Activated CD8-positive, alpha-beta T cell treated with anti-CD3 and anti-CD28 coated beads for 36 hours (primary cell): ENCODE data around the gene OR2T10. TPM values are rescaled to one million over a fixed set of nuclear protein-coding genes. Genes with fewer than 3 reads are reported as not detected.

Experiments
- ATAC-seq: fragments of 200-7000 bp; cut with Tn5 transposase; one replicate; pipeline ENCODE4 v1.10.0; 2021; ENCODE audit warnings: mild to moderate bottlenecking, moderate library complexity
- CTCF ChIA-PET: fragments of 350-600 bp; sonication (Branson Sonifier 250); formaldehyde crosslinking; loops from one replicate; lab custom pipeline; 2021; ENCODE audit warnings: antibody characterized with exemption; lab: Charles Lee
- POLR2A ChIA-PET: fragments of 350-600 bp; sonication (Branson Sonifier 250); formaldehyde crosslinking; loops from one replicate; lab custom pipeline; 2021; ENCODE audit warnings: antibody characterized with exemption; lab: Charles Lee
- DNase-seq: peaks from one replicate; pipeline ENCODE4 v3.0.0-alpha.2; 2020
- H3K27ac Mint-ChIP-seq: one replicate; pipeline ENCODE4 v1.8.0; 2021; ENCODE audit warnings: mild to moderate bottlenecking, mixed read lengths
- H3K27me3 Mint-ChIP-seq: one replicate; pipeline ENCODE4 v1.8.0; 2021; ENCODE audit warnings: mixed read lengths
- H3K36me3 Mint-ChIP-seq: one replicate; pipeline ENCODE4 v1.8.0; 2021; ENCODE audit warnings: low read depth, mixed read lengths
- H3K4me1 Mint-ChIP-seq: one replicate; pipeline ENCODE4 v1.8.0; 2021; ENCODE audit warnings: low read depth, mixed read lengths
- H3K4me3 Mint-ChIP-seq: one replicate; pipeline ENCODE4 v1.8.0; 2021; ENCODE audit warnings: mild to moderate bottlenecking, moderate library complexity, mixed read lengths
- H3K9me3 Mint-ChIP-seq: one replicate; pipeline ENCODE4 v1.8.0; 2021; ENCODE audit warnings: mixed read lengths
- CTCF ChIP-seq: fragments of 200-600 bp; IDR thresholded peaks from one replicate; pipeline ENCODE4 v1.8.0; 2022; ENCODE audit warnings: antibody characterized with exemption, mild to moderate bottlenecking
- intact Hi-C: fragments of 100-400 bp; cut with micrococcal nuclease; formaldehyde crosslinking; loops from one replicate; pipeline ENCODE4 v1.10.0; 2022
- total RNA-seq, 2 experiments: library from RNA; stranded (reverse); gene quantifications; one replicate each; pipeline ENCODE4 v1.2.3, GENCODE V29; 2021

The OR2T10 gene
- total RNA-seq, 2 experiments from 2014 or later, result not detected

- peaks cover 7% of the 10 kb centered on the region for H3K4me1 Mint-ChIP-seq
- DNase-seq, result no peak
- POLR2A ChIA-PET, result no interaction called here
- no peak for TF ChIP-seq CTCF
- H3K36me3 Mint-ChIP-seq, result no peaks in the 10 kb centered on the region
- H3K9me3 Mint-ChIP-seq, result no peaks in the 10 kb centered on the region
- no peak overlapping the region for H3K27ac Mint-ChIP-seq
- no peak for ATAC-seq
- intact Hi-C loops, result no loop called here
- no peaks in the 10 kb centered on the region for H3K27me3 Mint-ChIP-seq
- H3K4me3 Mint-ChIP-seq, result no peak overlapping the region
- CTCF ChIA-PET, result no interaction called here
Observed at GRCh38 chr1:248593226-248593625, 4.3 kb downstream of the OR2T10 start.

- intact Hi-C loops, result no loop called here
- H3K9me3 Mint-ChIP-seq, result no peaks in the 10 kb centered on the region
- ChIA-PET POLR2A (no interaction called here), CTCF (no interaction called here)
- no peak for TF ChIP-seq CTCF
- DNase-seq (no peak), ATAC-seq (no peak)
- no peak overlapping the region for H3K4me3 Mint-ChIP-seq
- no peak overlapping the region for H3K27ac Mint-ChIP-seq
- H3K4me1 Mint-ChIP-seq, result peaks cover 7% of the 10 kb centered on the region
- H3K36me3 Mint-ChIP-seq, result no peaks in the 10 kb centered on the region
- no peaks in the 10 kb centered on the region for H3K27me3 Mint-ChIP-seq
Observed at GRCh38 chr1:248592655-248593054, 4.8 kb downstream of the OR2T10 start.

- DNase-seq (no peak), ATAC-seq (no peak)
- H3K9me3 Mint-ChIP-seq, result no peaks in the 10 kb centered on the region
- intact Hi-C loops, result no loop called here
- ChIA-PET POLR2A (no interaction called here), CTCF (no interaction called here)
- no peaks in the 10 kb centered on the region for H3K4me1 Mint-ChIP-seq
- H3K4me3 Mint-ChIP-seq, result no peak overlapping the region
- H3K27ac Mint-ChIP-seq, result no peak overlapping the region
- no peaks in the 10 kb centered on the region for H3K36me3 Mint-ChIP-seq
- H3K27me3 Mint-ChIP-seq, result peaks cover 1% of the 10 kb centered on the region
- TF ChIP-seq CTCF, result no peak
Observed at GRCh38 chr1:248590055-248590454, 7.4 kb downstream of the OR2T10 start.

- Mint-ChIP-seq H3K36me3 (no peaks in the 10 kb centered on the region), H3K4me1 (no peaks in the 10 kb centered on the region), H3K27me3 (peaks cover 1% of the 10 kb centered on the region), H3K27ac (no peak overlapping the region), H3K9me3 (no peaks in the 10 kb centered on the region), H3K4me3 (no peak overlapping the region)
- no peak for ATAC-seq
- no peak for TF ChIP-seq CTCF
- intact Hi-C loops, result no loop called here
- ChIA-PET CTCF (interaction anchor here (0.6 kb wide), 1 partner anchor 107 kb away, joined by 3 read pairs; no protein-coding TSS in a partner anchor), POLR2A (no interaction called here)
- no peak for DNase-seq
Observed at GRCh38 chr1:248589334-248589733, 8.2 kb downstream of the OR2T10 start.

- Mint-ChIP-seq H3K9me3 (no peaks in the 10 kb centered on the region), H3K4me3 (no peak overlapping the region), H3K36me3 (no peaks in the 10 kb centered on the region), H3K27me3 (peaks cover 1% of the 10 kb centered on the region), H3K4me1 (no peaks in the 10 kb centered on the region), H3K27ac (no peak overlapping the region)
- intact Hi-C loops, result no loop called here
- CTCF ChIA-PET, result no interaction called here
- no peak for ATAC-seq
- TF ChIP-seq CTCF, result no peak
- no peak for DNase-seq
- POLR2A ChIA-PET, result no interaction called here
Observed at GRCh38 chr1:248585266-248585665, 12.2 kb downstream of the OR2T10 start.
